Panc1 (cell line): ENCODE measurements around the gene B9D2.

Source experiments
- CTCF ChIP-seq: fragments of 450-650 bp; IDR thresholded peaks from 2 replicates; pipeline ENCODE4 v1.5.1; 2017; ENCODE audit warnings: mild to moderate bottlenecking
- POLR2AphosphoS5 ChIP-seq: IDR thresholded peaks from 2 replicates; pipeline ENCODE4 v1.6.1; 2012; ENCODE audit warnings: mild to moderate bottlenecking, low read depth, low read length, moderate library complexity
- REST ChIP-seq, 2 experiments: IDR thresholded peaks; 2 replicates each; pipeline ENCODE4 v1.6.1; 2011 to 2012; ENCODE audit warnings: low read depth in 2 of 2, control low read depth in 1 of 2, low read length in 1 of 2, mild to moderate bottlenecking in 1 of 2, moderate library complexity in 1 of 2; ENCODE audit not compliant: insufficient read depth in 1 of 2
- TCF7L2 ChIP-seq: IDR thresholded peaks from 2 replicates; pipeline ENCODE4 v1.6.1; 2011; ENCODE audit warnings: mild to moderate bottlenecking, low read depth, low read length, inconsistent platforms

- TF ChIP-seq CTCF (no peak), REST (IDR thresholded peaks at IDR 0.05; ENCODE audit: insufficient read depth in 1 of 2, low read depth in 2 of 2, low read length in 1 of 2) (no peak), POLR2AphosphoS5 (no peak), TCF7L2 (no peak)
These were observed 20.4 kb upstream of the B9D2 start for GRCh38 chr19:41384351-41384750.
